Tibial nerve (tissue), 4 donors: ENCODE measurements around the gene WFS1. TPM values are rescaled to one million over a fixed set of nuclear protein-coding genes. Genes with fewer than 3 reads are reported as not detected.

Source experiments
- DNase-seq, 2 donors: peaks; one replicate each; pipeline ENCODE4 v3.0.0-alpha.2; 2019; ENCODE audit warnings: low spot score in 2 of 2
- H3K27ac ChIP-seq, 4 donors: fragments of 200-600 bp; sonication (generic) in 3 of 4; one replicate each; pipeline ENCODE4 v1.5.1; 2017 to 2019; ENCODE audit warnings: mild to moderate bottlenecking in 1 of 4
- H3K27me3 ChIP-seq, 2 donors: fragments of 200-600 bp; sonication (generic) in 1 of 2; one replicate each; pipeline versions ENCODE4 v1.5.1 to v1.6.0; 2017 to 2019
- H3K36me3 ChIP-seq, 3 donors: fragments of 200-600 bp; sonication (generic); one replicate each; pipeline ENCODE4 v1.5.1; 2018 to 2019
- H3K4me1 ChIP-seq, 4 donors: fragments of 200-600 bp; sonication (generic) in 3 of 4; one replicate each; pipeline ENCODE4 v1.5.1; 2017 to 2019
- H3K4me3 ChIP-seq, 4 donors: fragments of 200-600 bp; sonication (generic) in 3 of 4; one replicate each; pipeline ENCODE4 v1.5.1; 2017 to 2019; ENCODE audit warnings: mild to moderate bottlenecking in 1 of 4, moderate library complexity in 1 of 4
- H3K9me3 ChIP-seq, 4 donors: fragments of 200-600 bp; sonication (generic) in 3 of 4; one replicate each; pipeline ENCODE4 v1.5.1; 2017 to 2019
- CTCF ChIP-seq, 5 experiments: fragments of 200-600 bp in 3 of 5; fragments of 450-650 bp in 2 of 5; sonication (generic) in 3 of 5; IDR thresholded peaks; one replicate each; pipeline ENCODE4 v1.5.1; 2016 to 2019; ENCODE audit warnings: antibody characterized with exemption in 5 of 5, mild to moderate bottlenecking in 3 of 5, moderate library complexity in 2 of 5
- EP300 ChIP-seq, 2 donors: sonication (generic); formaldehyde crosslinking; IDR thresholded peaks; one replicate each; pipeline ENCODE4 v1.6.1; 2017; ENCODE audit warnings: antibody characterized with exemption in 2 of 2, mild to moderate bottlenecking in 1 of 2
- POLR2A ChIP-seq, 2 donors: fragments of 450-650 bp; IDR thresholded peaks; one replicate each; pipeline ENCODE4 v1.6.1; 2017; ENCODE audit warnings: antibody characterized with exemption in 2 of 2, mild to moderate bottlenecking in 2 of 2, moderate library complexity in 2 of 2
- WGBS, 2 donors: methylation state at CpG; one replicate each; pipeline ENCODE4 v1.1.5; 2018; 5-methylcytosine and 5-hydroxymethylcytosine counted together
- total RNA-seq, 4 donors: library from RNA; depleted of rRNA; stranded (reverse); fragments of >200 nt; gene quantifications; one replicate each; pipeline ENCODE4 v1.1.0, GENCODE V29; 2016

WFS1 gene
- total RNA-seq, 4 donors from 2014 or later = 52.8 to 125 (median 57.9) TPM

- no peak for DNase-seq
- H3K27ac ChIP-seq = no peak overlapping the region
- 59 to 64% methylated on average over 9 of the region's 9 CpGs for WGBS, 2 donors
- TF ChIP-seq CTCF (IDR thresholded peaks at IDR 0.05) (no peak), EP300 (IDR thresholded peaks at IDR 0.05) (no peak), POLR2A (IDR thresholded peaks at IDR 0.05) (no peak)
- peaks cover 0 to 6% (median 0%) of the 10 kb centered on the region in 4 donors for H3K9me3 ChIP-seq
- H3K36me3 ChIP-seq = no peaks in the 10 kb centered on the region
- H3K4me1 ChIP-seq = peaks cover 0 to 4% (median 0%) of the 10 kb centered on the region in 4 donors
- peaks cover 2 to 55% of the 10 kb centered on the region in 2 donors for H3K27me3 ChIP-seq
- no peak overlapping the region for H3K4me3 ChIP-seq
Observed at GRCh38 chr4:6340446-6341015, 70.9 kb downstream of the WFS1 start.

- Histone ChIP-seq H3K36me3 (no peaks in the 10 kb centered on the region), H3K4me3 (no peak overlapping the region), H3K27me3 (peaks cover 2 to 48% of the 10 kb centered on the region in 2 donors), H3K4me1 (peaks cover 0 to 4% (median 0%) of the 10 kb centered on the region in 4 donors), H3K9me3 (peaks cover 0 to 13% (median 0%) of the 10 kb centered on the region in 4 donors), H3K27ac (no peak overlapping the region)
- 24 to 29% methylated on average over 6 of the region's 6 CpGs for WGBS, 2 donors
- TF ChIP-seq POLR2A (IDR thresholded peaks at IDR 0.05) = no peak
- TF ChIP-seq EP300 (IDR thresholded peaks at IDR 0.05) = no peak
- no peak for TF ChIP-seq CTCF (IDR thresholded peaks at IDR 0.05)
- no peak for DNase-seq
Observed at GRCh38 chr4:6341696-6342095, 72.0 kb downstream of the WFS1 start.

- Histone ChIP-seq H3K4me1 (peaks cover 0 to under 1% (median 0%) of the 10 kb centered on the region in 4 donors), H3K9me3 (peaks cover 0 to 13% (median 0%) of the 10 kb centered on the region in 4 donors), H3K36me3 (no peaks in the 10 kb centered on the region), H3K27me3 (peaks cover 0 to 43% of the 10 kb centered on the region in 2 donors), H3K27ac (no peak overlapping the region), H3K4me3 (no peak overlapping the region)
- peak in 1 of 2 donors; percentile 52 for DNase-seq
- WGBS, 2 donors = 57 to 58% methylated on average over 23 of the region's 23 CpGs
- TF ChIP-seq EP300 (IDR thresholded peaks at IDR 0.05) (no peak), CTCF (IDR thresholded peaks at IDR 0.05) (no peak), POLR2A (IDR thresholded peaks at IDR 0.05) (no peak)
Observed at GRCh38 chr4:6342530-6343293, 73.1 kb downstream of the WFS1 start.

GRCh38 chr4:6343939-6344408 lies 74.3 kb downstream of the WFS1 start:
- DNase-seq = no peak
- H3K36me3 ChIP-seq = no peaks in the 10 kb centered on the region
- H3K9me3 ChIP-seq = peaks cover 0 to 13% (median 0%) of the 10 kb centered on the region in 4 donors
- no peak overlapping the region for H3K27ac ChIP-seq
- TF ChIP-seq CTCF (IDR thresholded peaks at IDR 0.05) (no peak), EP300 (IDR thresholded peaks at IDR 0.05) (no peak)
- 65 to 67% methylated on average over 11 of the region's 11 CpGs for WGBS, 2 donors
- H3K27me3 ChIP-seq = peaks cover 0 to 30% of the 10 kb centered on the region in 2 donors
- no peak overlapping the region for H3K4me3 ChIP-seq
- no peaks in the 10 kb centered on the region for H3K4me1 ChIP-seq
